A673 (cell line): ENCODE measurements around the gene ORM2. TPM values are rescaled to one million over a fixed set of nuclear protein-coding genes. Genes with fewer than 3 reads are reported as not detected.

Source experiments
- BruUV-seq: library from RNA; stranded (reverse); fragments of 400-500 nt; replicated peaks from 2 replicates; lab custom pipeline; 2021; lab: Mats Ljungman, UMichigan
- CTCF ChIA-PET: fragments of 300-600 bp; sonication (Branson Sonifier 250); formaldehyde crosslinking; loops from one replicate; lab custom pipeline; 2022; ENCODE audit warnings: antibody characterized with exemption; lab: Charles Lee
- POLR2A ChIA-PET: fragments of 300-600 bp; sonication (Branson Sonifier 250); formaldehyde crosslinking; loops from one replicate; lab custom pipeline; 2022; ENCODE audit warnings: antibody characterized with exemption; ENCODE audit not compliant: low non-redundant PET; lab: Charles Lee
- DNase-seq: peaks from one replicate; pipeline ENCODE4 v3.0.0-alpha.2; 2015; ENCODE audit warnings: low spot score
- H3K27ac ChIP-seq: fragments of 200-600 bp; sonication (generic); 2 replicates; pipeline ENCODE4 v1.5.1; 2016; ENCODE audit warnings: mixed run types, low read depth, mild to moderate bottlenecking, mixed read lengths, antibody characterized with exemption, low read length; ENCODE audit not compliant: poor library complexity, severe bottlenecking
- H3K27me3 ChIP-seq: fragments of 200-600 bp; sonication (generic); replicated peaks from 2 replicates; pipeline ENCODE4 v1.6.1; 2017; ENCODE audit warnings: mixed run types, low read depth, mild to moderate bottlenecking, mixed read lengths, antibody characterized with exemption, low read length; ENCODE audit not compliant: insufficient read depth, poor library complexity
- H3K36me3 ChIP-seq: fragments of 200-600 bp; sonication (generic); 2 replicates; pipeline ENCODE4 v1.6.1; 2016; ENCODE audit warnings: mixed run types, mild to moderate bottlenecking, mixed read lengths, antibody characterized with exemption, low read length; ENCODE audit not compliant: insufficient read depth, poor library complexity, severe bottlenecking
- H3K4me1 ChIP-seq: fragments of 200-600 bp; sonication (generic); 2 replicates; pipeline ENCODE4 v1.6.1; 2017; ENCODE audit warnings: mixed run types, mild to moderate bottlenecking, mixed read lengths, antibody characterized with exemption, low read length; ENCODE audit not compliant: insufficient read depth, poor library complexity, severe bottlenecking
- H3K4me3 ChIP-seq: fragments of 200-600 bp; sonication (generic); 2 replicates; pipeline ENCODE4 v1.5.1; 2016; ENCODE audit warnings: low read depth, mixed run types, mild to moderate bottlenecking, mixed read lengths, low read length; ENCODE audit not compliant: poor library complexity, severe bottlenecking
- H3K9me3 ChIP-seq: fragments of 200-600 bp; sonication (generic); 2 replicates; pipeline ENCODE4 v1.6.1; 2016; ENCODE audit warnings: mixed run types, low read depth, mild to moderate bottlenecking, mixed read lengths, antibody characterized with exemption, low read length; ENCODE audit not compliant: poor library complexity, severe bottlenecking
- EZH2 ChIP-seq: fragments of 200-600 bp; sonication (generic); IDR thresholded peaks from 2 replicates; pipeline ENCODE4 v1.6.1; 2017; ENCODE audit warnings: borderline replicate concordance, low read depth, mild to moderate bottlenecking, mixed read lengths, antibody characterized with exemption, low read length; ENCODE audit not compliant: poor library complexity, severe bottlenecking
- intact Hi-C: fragments of 100-400 bp; cut with micrococcal nuclease; formaldehyde crosslinking; loops from one replicate; pipeline ENCODE4 v1.10.0; 2022; ENCODE audit not compliant: unreplicated experiment
- total RNA-seq: library from RNA; stranded (reverse); gene quantifications from 2 replicates; pipeline ENCODE4 v1.2.3, GENCODE V29; 2021
- TF ChIP-seq, protein P1 (sequence below): fragments of 300-800, 200-600 bp; sonication (generic); conservative IDR thresholded peaks from 2 replicates; pipeline ENCODE4 v1.5.1; 2017; ENCODE audit warnings: low read depth, mild to moderate bottlenecking, antibody characterized with exemption, low read length, moderate library complexity, mixed read lengths

Gene ORM2
- total RNA-seq, 1 experiment from 2014 or later = not detected

DNA sequence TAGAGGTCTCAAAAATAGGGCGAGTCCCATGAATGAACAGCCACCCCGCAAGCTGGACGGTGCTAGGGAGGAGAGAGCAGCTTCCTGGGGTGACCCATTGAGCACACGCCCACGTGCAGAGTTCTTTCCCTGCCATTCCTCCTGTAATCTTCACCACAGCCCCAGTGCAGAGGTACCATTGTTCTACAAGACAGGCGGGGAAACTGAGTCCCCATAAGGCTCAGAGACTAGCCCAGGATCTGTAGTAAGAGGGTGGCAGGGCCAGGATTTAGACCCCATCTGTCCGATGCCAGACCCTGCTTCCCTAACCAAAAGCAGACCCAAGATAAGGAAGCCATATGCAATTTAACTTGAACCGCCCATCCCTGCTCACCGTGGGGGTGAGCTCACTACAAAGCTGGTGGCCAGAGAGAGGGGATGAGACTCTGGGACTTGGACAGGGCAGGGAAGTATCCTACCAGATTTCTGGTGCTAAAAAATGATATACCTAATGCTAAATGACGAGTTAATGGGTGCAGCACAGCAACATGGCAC lies 43.5 kb upstream of the ORM2 start:
- no peaks in the 10 kb centered on the region for H3K27me3 ChIP-seq
- no peak for TF ChIP-seq EZH2
- TF ChIP-seq, protein P1, sequence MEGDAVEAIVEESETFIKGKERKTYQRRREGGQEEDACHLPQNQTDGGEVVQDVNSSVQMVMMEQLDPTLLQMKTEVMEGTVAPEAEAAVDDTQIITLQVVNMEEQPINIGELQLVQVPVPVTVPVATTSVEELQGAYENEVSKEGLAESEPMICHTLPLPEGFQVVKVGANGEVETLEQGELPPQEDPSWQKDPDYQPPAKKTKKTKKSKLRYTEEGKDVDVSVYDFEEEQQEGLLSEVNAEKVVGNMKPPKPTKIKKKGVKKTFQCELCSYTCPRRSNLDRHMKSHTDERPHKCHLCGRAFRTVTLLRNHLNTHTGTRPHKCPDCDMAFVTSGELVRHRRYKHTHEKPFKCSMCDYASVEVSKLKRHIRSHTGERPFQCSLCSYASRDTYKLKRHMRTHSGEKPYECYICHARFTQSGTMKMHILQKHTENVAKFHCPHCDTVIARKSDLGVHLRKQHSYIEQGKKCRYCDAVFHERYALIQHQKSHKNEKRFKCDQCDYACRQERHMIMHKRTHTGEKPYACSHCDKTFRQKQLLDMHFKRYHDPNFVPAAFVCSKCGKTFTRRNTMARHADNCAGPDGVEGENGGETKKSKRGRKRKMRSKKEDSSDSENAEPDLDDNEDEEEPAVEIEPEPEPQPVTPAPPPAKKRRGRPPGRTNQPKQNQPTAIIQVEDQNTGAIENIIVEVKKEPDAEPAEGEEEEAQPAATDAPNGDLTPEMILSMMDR = no peak
- CTCF ChIA-PET = interaction anchor here (2.0 kb wide), 1 partner anchor 178 kb away, joined by 6 read pairs; no protein-coding TSS in a partner anchor
- H3K27ac ChIP-seq = no peak overlapping the region
- no peaks in the 10 kb centered on the region for H3K36me3 ChIP-seq
- no peak overlapping the region for H3K4me3 ChIP-seq
- intact Hi-C loops = no loop called here
- H3K4me1 ChIP-seq = peaks cover 14% of the 10 kb centered on the region
- no peak for DNase-seq
- no peaks in the 10 kb centered on the region for H3K9me3 ChIP-seq
- BruUV-seq = no TSS peak
- POLR2A ChIA-PET = no interaction called here

DNA sequence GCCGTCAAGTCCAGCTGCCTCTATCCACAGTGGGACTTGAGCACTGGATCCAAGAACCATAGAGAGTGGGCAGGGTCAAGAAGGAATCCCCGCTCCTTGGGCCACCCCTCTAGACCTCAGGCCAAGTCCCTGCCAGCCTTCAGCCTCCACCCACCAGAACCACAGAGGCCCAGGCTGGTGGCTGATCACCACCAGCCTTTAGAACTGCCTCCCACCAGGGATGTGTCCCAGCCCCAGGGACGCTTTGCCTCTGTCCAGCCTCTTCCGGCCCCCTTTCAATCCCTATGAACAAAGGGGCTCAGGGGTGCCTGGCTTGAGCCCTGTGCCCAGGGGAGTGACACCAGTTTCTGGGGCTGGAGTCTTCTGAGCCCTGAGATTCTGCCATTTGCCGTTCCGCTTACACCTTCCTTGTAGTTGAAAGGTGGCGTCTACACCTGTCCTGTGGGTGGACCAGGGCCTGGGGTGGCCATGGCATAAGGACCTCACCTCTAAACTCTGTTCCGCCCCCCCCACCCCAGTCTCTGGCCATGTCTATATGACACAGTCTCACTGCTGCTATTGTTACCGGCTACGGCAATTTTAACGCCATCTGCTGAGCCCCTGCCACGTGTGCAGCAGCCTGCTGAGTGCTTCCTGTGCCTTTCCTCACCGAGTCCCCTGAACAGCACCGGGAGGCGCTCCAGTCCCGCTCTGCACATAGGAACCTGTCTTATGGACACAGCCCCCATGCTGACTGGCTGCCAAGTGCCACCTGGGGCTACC lies 42.5 kb upstream of the ORM2 start:
- ChIA-PET POLR2A (no interaction called here), CTCF (interaction anchor here (0.8 to 1.1 kb wide), 2 partner anchors 179 to 205 kb away, joined by 3 to 4 read pairs; no protein-coding TSS in a partner anchor)
- intact Hi-C loops = no loop called here
- no TSS peak for BruUV-seq
- DNase-seq = peak; percentile 51
- Histone ChIP-seq H3K36me3 (peaks cover under 1% of the 10 kb centered on the region), H3K27me3 (no peaks in the 10 kb centered on the region), H3K4me1 (peaks cover 7% of the 10 kb centered on the region), H3K4me3 (no peak overlapping the region), H3K9me3 (no peaks in the 10 kb centered on the region), H3K27ac (peak overlapping the region; percentile 4)
- no peak for TF ChIP-seq EZH2
- TF ChIP-seq, protein P1 = peak; percentile 35; the same call in 1 of the 2 replicates

DNA sequence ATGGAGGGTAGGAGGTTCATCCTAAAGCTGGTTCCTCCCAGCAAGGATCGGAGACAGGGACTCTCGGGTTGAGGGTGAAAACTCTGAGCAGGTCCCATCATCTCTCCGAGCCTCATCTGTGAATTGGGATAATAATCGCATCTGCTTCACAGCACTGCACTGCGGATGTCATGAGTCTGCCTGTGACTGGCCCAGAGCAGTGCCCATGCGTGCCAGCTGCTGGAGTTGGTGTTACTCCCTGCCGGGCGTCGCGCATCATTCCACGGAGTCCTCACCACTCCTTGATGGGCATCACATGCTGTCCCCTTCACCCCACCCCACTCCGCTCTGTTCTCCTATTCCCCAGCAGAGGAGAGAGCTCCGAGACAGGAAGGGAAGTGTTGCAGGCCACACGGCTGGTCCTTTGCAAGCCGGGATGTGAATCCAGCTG lies 41.9 kb upstream of the ORM2 start:
- Histone ChIP-seq H3K27ac (no peak overlapping the region), H3K4me3 (no peak overlapping the region), H3K9me3 (no peaks in the 10 kb centered on the region), H3K36me3 (peaks cover 7% of the 10 kb centered on the region), H3K4me1 (peaks cover 7% of the 10 kb centered on the region), H3K27me3 (no peaks in the 10 kb centered on the region)
- TF ChIP-seq EZH2 = no peak
- TF ChIP-seq, protein P1 = no peak
- DNase-seq = no peak
- no TSS peak for BruUV-seq
- ChIA-PET POLR2A (no interaction called here), CTCF (interaction anchor here (0.8 to 1.1 kb wide), 2 partner anchors 180 to 205 kb away, joined by 3 to 4 read pairs; no protein-coding TSS in a partner anchor)
- intact Hi-C loops = no loop called here
